NCI-H82 (cell line): ENCODE measurements around the gene SLC35D3.
A peak's percentile ranks its signal among the peaks of the same experiment; 100 is the strongest.
"Not testable (repeated sequence)": the region's sequence is repeated elsewhere in the genome, so short reads cannot be mapped to it uniquely, and the experiment has no call there.

Experiments
- DNase-seq: peaks from one replicate; lab custom pipeline; 2025; lab: John Stamatoyannopoulos, UW

Gene SLC35D3

DNA sequence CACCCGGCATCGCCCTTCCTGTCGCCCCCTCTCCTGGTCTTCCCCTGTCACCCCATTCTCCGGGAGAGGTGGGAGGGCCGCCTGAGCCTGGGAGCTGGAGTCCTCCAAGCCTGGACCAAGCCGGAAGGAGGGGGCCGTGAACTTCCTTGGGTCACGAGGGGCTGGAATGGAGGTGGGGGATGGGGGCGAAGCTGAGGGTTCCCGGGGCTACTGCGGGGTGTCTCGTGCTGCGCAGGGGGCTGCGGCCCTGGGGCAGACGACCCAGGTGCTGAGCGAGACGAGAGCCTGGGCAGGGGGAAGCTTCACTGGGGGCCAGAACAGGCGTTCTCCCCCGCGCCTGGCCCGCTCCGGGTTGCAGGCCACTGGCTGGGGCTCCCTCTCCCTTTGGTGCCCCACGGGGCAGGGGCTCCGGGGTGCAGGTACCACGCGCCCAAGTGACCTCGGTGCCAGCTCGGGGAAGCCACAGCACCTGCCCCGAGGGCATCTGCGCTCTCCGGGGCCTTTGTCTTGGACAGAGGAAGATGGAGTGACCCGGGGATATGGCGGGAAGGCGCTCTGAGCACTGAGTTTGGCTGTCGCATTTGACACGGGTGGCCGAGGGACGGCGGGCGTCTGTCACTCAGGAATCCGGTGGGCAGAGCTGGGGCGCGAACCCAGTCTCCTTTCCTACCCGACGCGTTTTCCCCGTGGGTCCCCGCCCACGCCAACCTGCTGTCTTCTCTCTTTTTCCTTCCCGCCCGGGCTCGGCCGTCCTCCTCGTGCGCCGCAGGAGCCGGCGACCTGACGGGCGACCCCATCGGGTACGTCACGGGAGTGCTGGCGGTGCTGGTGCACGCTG is 1.2 kb downstream of the SLC35D3 start:
- DNase-seq: no peak

DNA sequence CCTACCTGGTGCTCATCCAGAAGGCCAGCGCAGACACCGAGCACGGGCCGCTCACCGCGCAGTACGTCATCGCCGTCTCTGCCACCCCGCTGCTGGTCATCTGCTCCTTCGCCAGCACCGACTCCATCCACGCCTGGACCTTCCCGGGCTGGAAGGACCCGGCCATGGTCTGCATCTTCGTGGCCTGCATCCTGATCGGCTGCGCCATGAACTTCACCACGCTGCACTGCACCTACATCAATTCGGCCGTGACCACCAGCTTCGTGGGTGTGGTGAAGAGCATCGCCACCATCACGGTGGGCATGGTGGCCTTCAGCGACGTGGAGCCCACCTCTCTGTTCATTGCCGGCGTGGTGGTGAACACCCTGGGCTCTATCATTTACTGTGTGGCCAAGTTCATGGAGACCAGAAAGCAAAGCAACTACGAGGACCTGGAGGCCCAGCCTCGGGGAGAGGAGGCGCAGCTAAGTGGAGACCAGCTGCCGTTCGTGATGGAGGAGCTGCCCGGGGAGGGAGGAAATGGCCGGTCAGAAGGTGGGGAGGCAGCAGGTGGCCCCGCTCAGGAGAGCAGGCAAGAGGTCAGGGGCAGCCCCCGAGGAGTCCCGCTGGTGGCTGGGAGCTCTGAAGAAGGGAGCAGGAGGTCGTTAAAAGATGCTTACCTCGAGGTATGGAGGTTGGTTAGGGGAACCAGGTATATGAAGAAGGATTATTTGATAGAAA is 2.0 kb downstream of the SLC35D3 start:
- DNase-seq: no peak

DNA sequence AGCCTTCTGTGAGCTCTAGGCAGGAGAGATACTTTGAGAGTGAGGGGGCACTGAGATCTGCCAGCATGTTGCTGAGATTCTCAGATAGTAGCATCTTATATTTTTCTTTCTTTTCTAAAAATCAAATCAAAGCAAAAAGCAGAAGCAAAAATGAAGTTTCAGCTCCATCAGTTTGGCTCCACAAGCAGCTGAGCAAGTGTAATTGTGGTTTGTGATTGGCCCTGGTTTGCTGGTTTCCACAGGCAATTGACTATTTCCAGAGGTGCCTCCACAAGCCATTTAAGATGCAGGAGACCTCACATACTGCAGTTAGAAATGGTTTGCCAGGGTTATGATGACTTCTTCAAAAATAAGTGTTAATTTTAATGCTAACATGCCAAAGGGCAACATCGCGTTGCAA is 4.3 kb downstream of the SLC35D3 start:
- DNase-seq: no peak

DNA sequence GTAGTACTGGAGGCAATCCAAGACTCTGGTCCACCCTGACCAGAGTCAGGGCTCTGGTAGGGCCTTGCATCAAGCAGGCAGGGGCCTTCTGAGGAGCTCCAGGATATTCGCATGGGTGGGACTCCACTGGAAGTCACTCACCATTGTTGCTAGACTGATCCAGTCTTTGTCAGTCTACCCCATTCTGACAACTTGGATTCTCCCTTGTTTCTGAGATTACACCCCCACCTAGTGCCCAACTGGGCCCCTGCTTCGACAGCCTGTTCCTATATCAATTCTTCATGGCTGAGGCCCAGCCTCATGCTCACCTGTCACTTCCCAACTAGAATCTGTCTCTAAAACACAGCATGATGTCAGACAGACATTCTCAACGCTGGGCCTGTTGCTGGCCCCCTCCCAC is 5.2 kb downstream of the SLC35D3 start:
- DNase-seq: peak; percentile 43

DNA sequence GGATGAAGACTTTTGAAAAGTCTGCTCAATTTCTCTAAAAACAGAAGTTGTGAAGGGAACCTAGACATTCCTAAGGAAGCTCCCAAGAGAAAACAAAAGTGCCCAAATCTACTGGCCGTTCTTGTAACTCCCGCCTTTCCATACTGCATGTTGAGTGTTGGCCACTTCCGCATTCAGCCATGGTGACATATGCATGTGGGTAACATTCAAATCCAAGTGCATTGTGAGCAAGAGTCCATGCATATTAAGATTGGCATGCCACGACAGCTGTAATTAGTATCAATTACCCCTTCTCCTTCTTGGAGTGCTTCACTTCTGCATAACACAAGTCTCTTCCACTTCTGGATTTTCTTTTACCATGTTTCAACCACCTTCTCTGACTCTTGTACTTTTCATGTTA is 8.4 kb downstream of the SLC35D3 start:
- no peak for DNase-seq

DNA sequence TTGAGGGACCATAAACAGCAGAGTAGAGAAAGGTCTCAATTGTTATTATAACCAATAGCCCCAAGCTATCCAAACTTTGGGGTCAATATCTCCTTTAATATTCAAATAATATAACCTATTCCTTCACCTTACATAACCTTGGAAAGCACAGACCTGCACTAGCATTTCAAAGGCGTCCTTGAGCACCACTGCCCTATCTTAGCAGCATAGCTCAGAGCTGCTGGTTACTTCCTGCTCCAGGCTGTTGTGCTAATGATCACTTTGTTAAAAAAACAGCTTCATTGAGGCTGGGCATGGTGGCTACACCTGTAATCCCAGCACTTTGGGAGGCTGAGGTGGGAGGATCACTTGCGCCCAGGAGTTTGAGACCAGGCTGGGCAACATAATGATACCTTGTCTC is 10.5 kb downstream of the SLC35D3 start:
- DNase-seq: no peak

DNA sequence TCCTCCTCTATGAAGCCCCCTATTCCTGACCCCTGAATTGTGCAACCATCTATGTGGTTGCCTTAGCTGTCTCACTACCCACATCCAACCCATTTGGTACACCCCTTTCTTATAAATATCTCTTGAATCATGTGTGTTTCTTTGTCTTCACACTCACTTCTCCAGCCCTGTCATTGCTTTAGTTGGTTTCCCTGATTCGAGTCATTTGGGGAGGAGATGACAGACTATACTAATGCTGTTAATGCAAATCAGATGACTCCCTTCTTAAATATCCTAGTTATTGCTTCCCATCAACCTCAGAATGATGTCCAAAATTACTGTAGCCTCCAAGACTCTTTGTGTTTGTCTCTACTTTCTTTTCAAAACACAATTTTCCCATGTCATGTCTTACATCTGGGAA is 23.0 kb downstream of the SLC35D3 start:
- DNase-seq: no peak

DNA sequence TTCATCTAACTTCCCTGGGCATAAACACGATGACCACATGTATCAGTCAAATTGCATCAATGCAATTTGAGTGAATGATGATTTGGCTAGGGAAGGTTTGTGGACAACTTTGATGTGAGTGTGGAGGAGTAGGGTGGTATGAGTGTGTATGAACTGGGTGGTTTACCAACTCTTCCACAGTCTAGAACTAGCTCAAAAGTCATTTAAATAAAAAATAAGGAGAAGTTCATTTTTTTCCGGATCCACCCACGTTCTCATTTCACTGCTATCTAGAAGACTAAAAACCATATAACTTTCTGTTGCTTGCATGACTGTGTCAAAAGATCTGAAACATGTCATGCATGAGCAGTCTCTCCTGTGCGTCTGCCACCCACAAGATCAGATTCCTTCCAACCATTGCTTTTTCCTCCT is 23.6 kb downstream of the SLC35D3 start:
- DNase-seq: no peak

DNA sequence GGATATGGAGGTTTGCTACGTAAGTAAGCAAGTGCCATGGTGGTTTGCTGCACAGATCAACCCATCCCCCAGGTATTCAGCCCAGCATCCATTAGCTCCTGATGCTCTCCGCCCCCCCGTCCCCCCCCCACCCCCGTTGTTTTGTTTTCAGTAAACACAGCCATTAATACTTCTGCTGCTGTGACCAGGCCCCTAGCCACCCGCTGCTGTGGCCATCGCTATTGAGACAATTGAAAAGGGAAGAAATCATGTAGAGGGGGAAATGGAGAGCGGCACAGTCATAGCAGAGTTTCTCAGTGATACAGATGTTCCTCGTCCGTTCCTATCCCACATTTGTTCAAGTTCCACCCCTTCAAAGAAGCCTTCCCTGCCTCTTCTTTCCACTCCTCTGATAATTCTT is 24.9 kb downstream of the SLC35D3 start:
- no peak for DNase-seq

DNA sequence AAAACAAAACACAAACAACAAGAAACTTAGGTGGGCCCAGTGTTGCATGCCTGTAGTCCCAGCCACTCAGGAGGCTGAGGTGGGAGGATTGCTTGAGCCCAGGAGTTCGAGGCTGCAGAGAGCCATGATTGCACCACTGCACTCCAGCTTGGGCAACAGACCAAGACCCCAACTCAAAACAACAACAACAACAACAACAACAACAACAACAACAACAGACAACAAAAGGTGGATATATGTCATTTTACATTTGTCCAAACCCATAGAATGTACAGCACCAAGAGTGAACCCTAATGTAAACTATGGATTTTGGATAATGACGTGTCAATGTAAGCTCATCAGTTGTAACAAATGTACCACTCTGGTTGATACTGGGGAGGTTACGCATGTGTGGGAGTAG is 27.9 kb downstream of the SLC35D3 start:
- DNase-seq: not testable (repeated sequence)

DNA sequence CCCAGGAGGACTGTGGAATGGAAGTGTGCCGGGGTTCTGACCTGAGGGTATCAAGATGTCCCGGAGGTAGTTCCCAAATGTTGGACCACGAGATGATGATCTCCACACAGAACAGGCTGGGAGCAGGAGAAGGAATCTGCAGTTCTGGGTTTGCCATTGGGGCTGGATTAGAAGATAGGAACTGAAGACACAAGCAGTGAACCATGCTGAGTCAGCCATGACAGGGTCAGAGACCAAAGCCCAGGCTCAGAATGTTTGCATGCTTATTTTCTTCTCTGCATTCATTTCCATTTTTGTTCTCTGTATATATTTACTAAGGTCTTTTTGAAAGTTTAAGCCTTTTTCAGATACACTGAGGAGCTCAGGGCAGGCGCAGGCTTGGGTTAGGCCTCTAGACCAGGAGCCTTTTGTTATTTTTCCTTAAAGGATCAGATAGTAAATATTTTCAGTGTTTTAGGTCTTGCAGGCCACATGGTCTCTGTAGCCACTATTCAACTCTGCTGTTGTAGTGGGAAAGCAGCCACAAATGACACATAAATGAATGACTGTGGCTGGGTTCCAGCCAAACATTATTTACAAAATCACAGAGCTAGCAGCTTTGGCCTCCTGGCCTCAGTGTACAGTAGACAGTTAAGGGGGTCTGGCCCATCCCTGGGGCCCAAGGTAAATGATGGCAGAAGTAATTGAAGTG is 28.5 kb downstream of the SLC35D3 start:
- no peak for DNase-seq

DNA sequence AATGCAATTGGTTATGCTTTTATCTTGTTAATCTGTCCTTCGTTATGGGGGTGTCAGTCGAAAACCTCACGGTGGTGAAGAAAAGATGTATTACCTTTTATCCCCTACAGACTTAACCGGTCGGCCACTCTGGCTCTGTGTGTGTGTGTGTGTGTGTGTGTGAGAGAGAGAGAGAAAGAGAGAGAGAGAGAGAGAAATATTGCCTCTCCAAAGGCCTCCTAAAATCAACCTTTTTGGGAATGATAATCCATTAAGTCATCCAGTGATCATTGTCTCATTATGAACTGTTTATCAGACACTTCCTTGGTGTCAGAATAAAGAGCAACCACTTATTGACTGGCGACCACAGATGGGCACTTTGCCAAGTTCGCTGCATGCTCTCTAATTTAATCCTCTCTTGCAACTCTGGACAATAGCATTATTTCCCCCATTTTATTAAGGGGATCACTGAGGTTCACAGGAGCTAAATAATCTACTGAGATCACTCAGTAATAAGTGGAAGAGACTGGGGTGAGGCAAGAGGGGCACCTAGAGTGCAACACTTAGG is 30.7 kb downstream of the SLC35D3 start:
- peak; percentile 85 for DNase-seq

DNA sequence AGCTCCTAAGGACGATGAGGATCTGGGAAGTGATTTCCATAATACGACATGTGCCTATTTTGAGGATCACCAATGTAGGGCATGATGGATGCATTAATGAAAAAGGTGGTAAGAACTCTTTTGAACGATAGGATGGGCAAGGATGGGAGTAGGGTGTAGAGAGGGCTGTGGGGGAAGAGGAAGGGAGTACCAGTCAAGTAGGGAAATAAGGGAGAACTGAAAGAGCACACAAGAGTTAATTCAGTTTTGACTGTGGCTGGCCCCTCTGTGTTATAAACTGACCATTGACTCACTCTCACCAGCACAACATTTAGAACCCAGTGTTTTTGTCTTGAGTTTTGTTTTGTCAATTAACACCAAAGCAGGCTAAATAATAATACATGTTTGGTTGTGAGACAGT is 33.0 kb downstream of the SLC35D3 start:
- DNase-seq: no peak

DNA sequence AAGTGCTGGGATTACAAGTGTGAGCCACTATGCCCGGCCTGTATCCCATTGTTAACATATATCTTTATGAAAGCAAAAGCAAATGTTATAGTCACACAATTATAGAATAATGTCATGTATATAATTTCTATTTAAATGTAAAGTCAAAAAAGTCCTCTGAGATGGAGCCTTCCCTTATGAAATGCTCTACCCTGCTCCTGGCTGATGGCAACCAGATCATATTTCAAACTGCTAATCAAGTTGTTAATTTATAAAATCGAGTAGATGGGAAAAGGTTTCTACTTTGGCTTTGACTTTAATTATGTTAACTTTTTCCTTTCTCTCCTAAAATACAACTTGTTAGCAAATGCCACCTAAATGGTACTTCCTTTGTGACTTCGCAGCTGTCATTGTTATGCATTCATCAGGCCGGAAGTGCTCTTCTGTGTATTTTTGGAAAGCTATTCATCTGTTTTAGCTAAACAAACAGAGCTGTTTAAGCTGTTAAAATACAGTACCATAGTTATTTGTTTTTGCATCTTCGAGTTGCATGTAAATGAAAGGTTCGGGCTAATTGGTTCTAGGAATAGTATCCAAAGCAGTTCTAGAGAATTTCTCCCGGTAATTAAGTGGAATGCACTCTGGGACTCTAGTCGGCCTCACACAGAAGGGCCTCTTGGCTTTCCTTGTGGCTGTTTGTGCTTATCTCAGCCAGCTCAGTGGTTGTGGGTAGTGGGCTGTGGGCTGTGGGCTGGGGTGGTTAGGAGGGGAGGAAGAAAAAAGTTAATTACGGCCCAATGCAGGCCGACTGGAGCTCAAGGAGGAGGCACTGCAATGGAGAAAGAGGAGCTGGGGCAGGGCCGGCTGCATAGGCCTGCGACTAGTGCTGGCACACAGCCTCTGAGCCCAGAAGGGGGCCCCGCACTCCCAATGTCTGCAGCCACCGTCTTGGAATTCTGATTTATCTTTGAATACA is 34.8 kb downstream of the SLC35D3 start:
- peak; percentile 42 for DNase-seq

DNA sequence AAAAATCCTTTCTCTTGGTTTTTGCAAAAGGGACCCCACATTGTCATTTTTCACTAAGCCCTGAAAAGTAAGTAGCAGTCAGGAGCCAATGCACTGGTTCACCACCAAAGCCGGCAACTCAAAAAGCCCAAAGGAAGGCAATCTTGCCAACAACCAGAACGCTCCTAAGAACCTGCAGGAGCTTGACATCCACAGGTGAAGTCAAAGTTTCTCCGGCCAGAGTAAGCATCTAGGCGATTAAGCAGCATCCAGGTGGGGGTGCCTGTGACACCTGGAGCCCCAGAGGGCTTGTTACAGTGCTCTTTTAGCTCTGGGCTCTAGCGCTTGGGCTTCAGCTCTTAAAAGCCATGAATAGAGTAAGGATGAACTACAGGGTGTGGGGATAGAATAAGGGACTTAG is 36.1 kb downstream of the SLC35D3 start:
- DNase-seq: peak; percentile 23

DNA sequence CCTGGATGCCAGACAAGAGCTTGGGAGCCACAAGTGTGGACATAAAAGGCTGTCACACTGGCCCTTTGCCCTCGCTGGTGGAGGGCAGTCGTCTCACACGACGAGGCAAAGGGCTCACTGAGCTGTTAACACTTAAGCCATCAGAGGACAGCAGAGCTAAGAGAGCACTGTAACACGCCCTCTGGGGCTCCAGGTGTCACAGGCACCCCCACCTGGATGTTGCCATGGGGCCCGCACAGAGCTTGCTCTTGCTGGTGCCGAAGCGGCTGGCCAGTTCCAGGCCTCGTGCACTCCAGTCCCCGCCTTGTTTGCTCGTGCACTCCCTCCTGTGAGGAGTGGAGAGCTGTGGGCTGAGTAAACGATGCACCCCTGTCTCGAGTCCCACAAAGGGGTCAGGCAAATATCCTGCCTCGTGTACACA is 37.4 kb downstream of the SLC35D3 start:
- DNase-seq: peak; percentile 11

DNA sequence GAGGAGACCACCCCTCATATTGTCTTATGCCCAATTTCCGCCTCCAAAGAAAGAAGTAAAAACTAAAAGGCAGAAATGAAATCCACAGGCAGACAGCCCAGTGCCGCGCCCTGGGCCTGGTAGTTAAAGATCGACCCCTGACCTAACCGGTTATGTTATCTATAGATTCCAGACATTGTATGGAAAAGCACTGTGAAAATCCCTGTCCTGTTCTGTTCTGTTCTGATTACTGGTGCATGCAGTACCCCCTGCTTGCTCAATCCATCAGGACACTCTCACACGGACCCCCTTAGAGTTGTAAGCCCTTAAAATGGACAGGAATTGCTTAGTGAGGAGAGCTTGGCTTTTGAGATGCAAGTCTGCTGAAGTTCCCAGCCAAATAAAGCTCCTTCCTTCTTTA is 37.8 kb downstream of the SLC35D3 start:
- not testable (repeated sequence) for DNase-seq

DNA sequence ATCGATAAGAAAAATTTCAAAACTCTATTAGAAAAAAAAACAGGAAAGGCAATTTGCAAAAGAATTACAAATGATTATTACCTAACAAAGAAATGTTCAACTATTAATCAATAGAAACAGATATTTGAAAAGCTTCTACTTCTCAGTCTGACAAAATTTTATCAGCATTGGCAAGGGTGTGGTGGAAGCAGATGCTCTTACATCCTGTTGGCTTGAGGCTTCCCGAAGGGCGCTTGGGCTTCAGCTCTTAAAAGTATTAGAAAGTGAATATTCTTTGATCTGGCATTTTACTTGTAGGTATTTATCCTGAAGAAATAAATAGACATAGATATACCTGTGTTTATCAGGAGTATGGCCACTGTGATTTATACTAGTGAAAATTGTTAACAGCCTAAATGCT is 38.7 kb downstream of the SLC35D3 start:
- DNase-seq: no peak

DNA sequence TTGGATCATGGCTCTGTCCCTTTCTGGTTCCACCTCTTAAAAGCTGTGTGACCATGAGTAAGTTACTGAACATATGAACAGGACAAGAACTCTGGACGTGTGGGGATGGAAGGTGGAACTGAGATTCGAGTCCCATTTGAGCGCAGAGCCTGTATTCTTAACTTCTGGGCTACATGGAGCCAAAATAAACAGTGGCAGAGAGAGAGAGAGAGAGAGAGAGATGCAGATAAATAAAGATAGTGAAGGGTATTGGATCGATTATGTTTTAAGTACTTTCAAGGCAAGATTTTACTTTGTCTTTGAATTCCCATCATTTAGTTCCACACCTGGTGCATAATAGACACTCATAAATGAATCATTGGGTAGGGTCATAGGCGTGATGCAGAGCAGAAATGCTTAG is 39.7 kb downstream of the SLC35D3 start:
- DNase-seq: no peak

DNA sequence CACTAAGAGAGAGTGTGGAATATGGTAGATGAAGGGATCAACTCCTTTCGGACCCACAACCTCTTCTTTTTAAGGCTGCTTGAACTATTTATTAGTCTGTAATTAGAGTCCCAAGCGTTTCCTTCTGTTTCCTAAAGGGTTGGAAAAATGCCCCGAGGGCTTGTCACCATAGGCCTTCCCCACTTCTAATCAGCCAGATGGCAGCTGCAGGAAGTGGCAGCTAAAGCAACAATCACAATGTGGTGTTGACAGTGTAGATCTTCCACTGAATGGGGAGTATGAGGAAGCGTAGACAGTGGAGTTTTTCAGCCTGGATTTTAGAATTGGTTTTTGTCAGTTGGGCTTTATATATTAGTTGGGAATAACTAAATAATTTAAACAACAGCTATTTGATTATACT is 40.6 kb downstream of the SLC35D3 start:
- peak; percentile 79 for DNase-seq

DNA sequence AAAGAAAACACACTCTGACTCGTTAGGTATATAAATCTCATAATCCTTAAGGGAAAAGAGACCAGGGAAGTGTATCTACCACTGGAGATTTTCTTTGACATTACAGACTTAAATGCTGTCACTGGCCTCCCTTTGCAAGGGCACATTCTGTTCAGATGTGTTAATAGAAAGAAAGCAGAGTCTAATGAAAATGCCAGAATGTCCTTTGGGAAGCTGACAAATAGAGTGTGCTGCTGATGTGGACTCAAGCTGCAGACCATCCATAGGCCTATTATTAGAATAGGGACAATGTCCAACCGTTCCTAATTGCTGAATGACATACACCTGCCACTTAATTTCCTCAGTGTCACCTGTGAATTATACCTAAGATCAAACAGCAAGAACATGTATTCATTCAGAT is 41.2 kb downstream of the SLC35D3 start:
- DNase-seq: no peak
